ENCODE data around the gene KCND3.

KCND3 gene

DNA sequence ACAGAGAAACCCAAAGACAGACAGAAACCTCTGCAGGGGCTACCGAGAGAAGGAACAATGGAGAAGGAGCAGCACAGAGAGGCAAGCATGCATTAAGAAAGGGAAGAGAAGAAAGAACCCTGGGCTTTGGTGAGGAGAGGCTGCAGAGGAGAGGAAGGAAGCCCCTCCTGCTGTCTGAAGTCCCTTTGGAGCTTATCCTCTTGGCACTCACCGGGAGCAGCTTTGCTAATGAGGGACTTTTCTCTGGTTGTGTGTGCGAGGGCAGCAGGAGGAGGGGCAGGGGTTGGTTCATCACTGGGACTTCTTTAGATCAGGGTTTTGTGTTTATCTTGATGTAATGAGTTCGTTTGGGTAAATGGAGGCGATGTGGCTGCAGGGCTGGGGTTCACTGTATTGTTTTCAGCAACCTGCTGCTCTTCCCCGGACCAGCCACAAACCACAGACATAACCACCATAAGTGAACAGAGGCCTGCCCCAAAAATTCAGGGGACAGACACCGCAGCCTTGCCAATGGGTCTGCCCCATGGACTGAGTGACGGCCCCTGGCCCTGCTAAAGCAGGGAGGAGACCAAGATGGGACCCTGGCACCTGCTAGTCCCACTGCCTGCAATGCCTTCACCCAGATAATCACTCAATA is 100.6 kb downstream of the KCND3 start:
- TF ChIP-seq CTCF (IDR thresholded peaks at IDR 0.05; ENCODE audit: borderline replicate concordance, insufficient read depth, low read depth, low read length), result no peak
- no peak overlapping the region for H3K4me3 ChIP-seq (ENCODE audit: low read depth, low read length)

GRCh38 chr1:111887875-111888274 is 101.6 kb downstream of the KCND3 start:
- no peak overlapping the region for H3K4me3 ChIP-seq (ENCODE audit: low read depth, low read length)
- TF ChIP-seq CTCF (IDR thresholded peaks at IDR 0.05; ENCODE audit: borderline replicate concordance, insufficient read depth, low read depth, low read length), result no peak

GRCh38 chr1:111887385-111887784 is 102.1 kb downstream of the KCND3 start:
- no peak overlapping the region for H3K4me3 ChIP-seq (ENCODE audit: low read depth, low read length)
- no peak for TF ChIP-seq CTCF (IDR thresholded peaks at IDR 0.05; ENCODE audit: borderline replicate concordance, insufficient read depth, low read depth, low read length)

DNA sequence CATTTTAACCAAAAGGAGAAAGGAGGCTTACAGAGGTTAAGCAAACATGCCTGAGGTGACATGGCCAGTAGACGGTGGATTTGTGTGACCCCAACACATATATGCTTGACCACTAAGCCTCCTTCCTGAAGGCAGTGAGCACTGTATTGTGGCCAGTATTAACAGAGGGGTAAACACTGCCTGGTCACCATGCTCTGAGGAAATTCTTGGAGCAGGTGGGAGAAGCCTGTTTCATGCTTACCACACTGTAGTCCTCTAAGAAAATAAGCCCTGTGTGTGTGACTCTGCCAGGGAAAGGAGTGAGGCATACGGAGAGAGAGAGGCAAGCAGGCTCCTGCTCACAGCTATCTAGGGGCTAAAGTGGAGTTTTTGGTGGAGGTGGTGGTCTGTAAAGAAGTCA is 102.7 kb downstream of the KCND3 start:
- no peak overlapping the region for H3K4me3 ChIP-seq (ENCODE audit: low read depth, low read length)
- TF ChIP-seq CTCF (IDR thresholded peaks at IDR 0.05; ENCODE audit: borderline replicate concordance, insufficient read depth, low read depth, low read length), result no peak

- no peak for TF ChIP-seq CTCF (IDR thresholded peaks at IDR 0.05; ENCODE audit: borderline replicate concordance, insufficient read depth, low read depth, low read length)
- no peak overlapping the region for H3K4me3 ChIP-seq (ENCODE audit: low read depth, low read length)
Measured at GRCh38 chr1:111884772-111885443, 104.6 kb downstream of the KCND3 start.

- no peak for TF ChIP-seq CTCF (IDR thresholded peaks at IDR 0.05; ENCODE audit: borderline replicate concordance, insufficient read depth, low read depth, low read length)
- no peak overlapping the region for H3K4me3 ChIP-seq (ENCODE audit: low read depth, low read length)
Measured at GRCh38 chr1:111882986-111883560, 106.4 kb downstream of the KCND3 start.

- no peak for TF ChIP-seq CTCF (IDR thresholded peaks at IDR 0.05; ENCODE audit: borderline replicate concordance, insufficient read depth, low read depth, low read length)
- no peak overlapping the region for H3K4me3 ChIP-seq (ENCODE audit: low read depth, low read length)
Measured at GRCh38 chr1:111882559-111882958, 106.9 kb downstream of the KCND3 start.

Measured in GM12875 (cell line).